HG03095 (cell line): Measurements from ENCODE around the gene CBFB.
"Not testable (repeated sequence)": the region's sequence is repeated elsewhere in the genome, so short reads cannot be mapped to it uniquely, and the experiment has no call there.

Experiments used
- ATAC-seq: cut with Tn5 transposase; IDR thresholded peaks from one replicate; pipeline ENCODE4 v1.9.1; 2021; ENCODE audit warnings: moderate library complexity; ENCODE audit not compliant: unreplicated experiment

CBFB gene

DNA sequence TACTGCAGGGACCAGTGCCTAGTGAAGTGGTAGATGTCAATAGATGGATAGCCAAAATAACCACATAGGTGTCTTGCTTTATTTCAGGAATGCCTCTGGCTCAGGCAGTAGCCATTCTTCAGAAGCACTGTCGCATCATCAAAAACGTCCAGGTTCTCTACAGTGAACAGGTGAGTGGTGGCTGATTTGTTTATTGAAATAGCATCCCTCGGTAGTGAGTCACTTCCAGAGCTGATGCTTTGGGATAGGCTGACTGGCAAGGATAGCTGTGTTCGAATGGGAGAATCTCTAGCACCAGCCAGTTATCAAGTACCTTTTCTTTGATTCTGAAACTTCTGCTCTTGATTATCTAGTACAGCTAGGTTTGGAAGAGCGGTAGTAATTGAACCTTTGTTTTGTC is 91.1 kb downstream of the CBFB start:
- no peak for ATAC-seq

GRCh38 chr16:67122799-67123198 is 93.8 kb downstream of the CBFB start:
- ATAC-seq = not testable (repeated sequence)

GRCh38 chr16:67128417-67128816 is 99.5 kb downstream of the CBFB start:
- no peak for ATAC-seq

GRCh38 chr16:67128887-67129286 is 99.9 kb downstream of the CBFB start:
- no peak for ATAC-seq

- no peak for ATAC-seq
These were observed 100.5 kb downstream of the CBFB start for GRCh38 chr16:67129422-67129821.

GRCh38 chr16:67137605-67138004 is 108.7 kb downstream of the CBFB start:
- ATAC-seq = no peak

DNA sequence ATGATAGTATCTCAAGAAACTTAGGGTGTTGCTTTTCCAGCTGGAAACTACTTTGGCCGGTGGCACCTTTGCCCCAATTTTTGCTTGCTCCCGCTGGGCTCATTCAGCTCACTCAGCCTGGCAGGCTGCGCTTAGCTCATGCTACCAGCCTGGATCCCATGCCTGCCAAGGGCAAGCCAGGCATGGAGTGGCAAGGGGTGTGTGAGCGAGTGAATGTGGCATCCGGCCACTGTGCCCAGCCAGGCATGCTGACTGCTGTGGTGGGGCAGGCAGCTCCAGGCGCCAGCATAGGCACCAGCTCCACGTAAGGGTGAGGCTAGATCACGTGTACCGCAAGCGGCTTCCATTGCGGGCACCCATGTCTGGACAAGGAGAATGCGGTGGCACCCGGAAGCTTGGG is 112.4 kb downstream of the CBFB start:
- no peak for ATAC-seq

DNA sequence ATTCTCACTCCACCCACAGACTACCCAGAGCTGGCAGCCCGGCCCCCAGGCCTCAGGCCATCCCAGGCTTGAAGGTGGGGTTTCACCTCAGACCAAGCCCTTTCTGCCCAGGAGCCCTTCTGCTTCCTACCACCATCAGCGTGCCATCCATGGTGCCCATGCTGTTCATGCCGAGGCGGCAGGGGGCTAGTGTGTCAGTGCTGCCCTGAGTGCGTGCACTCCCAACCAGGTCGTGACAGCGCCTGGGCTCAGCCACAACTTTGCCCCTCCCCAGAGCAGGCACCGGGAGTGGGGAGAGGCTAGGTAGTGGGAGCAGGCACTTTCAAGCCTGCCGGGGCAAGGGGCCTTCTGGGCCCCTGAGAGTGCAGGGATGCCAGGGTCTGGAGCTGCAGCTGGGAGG is 113.4 kb downstream of the CBFB start:
- no peak for ATAC-seq

DNA sequence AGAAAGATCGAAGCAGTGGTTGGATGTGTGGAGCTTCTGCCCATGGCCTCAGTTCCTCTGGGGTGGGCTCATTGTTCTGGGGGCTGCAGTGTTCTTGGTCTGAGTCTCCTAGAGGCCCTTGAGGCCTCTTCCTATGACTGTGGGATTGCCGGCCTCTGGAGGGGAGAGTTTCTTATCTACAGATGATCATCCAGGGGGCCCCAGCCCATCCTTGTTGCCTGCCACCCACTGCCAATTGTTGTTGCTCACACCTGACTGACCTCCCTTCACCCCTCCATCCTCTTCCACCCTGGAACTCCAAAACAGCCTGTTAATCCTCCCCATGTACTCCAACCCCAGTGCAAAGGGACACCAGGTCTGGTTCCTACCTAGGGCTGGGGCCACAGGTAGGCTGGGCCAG is 116.0 kb downstream of the CBFB start:
- no peak for ATAC-seq

- ATAC-seq = no peak
These were observed 116.8 kb downstream of the CBFB start for GRCh38 chr16:67145746-67146145.

DNA sequence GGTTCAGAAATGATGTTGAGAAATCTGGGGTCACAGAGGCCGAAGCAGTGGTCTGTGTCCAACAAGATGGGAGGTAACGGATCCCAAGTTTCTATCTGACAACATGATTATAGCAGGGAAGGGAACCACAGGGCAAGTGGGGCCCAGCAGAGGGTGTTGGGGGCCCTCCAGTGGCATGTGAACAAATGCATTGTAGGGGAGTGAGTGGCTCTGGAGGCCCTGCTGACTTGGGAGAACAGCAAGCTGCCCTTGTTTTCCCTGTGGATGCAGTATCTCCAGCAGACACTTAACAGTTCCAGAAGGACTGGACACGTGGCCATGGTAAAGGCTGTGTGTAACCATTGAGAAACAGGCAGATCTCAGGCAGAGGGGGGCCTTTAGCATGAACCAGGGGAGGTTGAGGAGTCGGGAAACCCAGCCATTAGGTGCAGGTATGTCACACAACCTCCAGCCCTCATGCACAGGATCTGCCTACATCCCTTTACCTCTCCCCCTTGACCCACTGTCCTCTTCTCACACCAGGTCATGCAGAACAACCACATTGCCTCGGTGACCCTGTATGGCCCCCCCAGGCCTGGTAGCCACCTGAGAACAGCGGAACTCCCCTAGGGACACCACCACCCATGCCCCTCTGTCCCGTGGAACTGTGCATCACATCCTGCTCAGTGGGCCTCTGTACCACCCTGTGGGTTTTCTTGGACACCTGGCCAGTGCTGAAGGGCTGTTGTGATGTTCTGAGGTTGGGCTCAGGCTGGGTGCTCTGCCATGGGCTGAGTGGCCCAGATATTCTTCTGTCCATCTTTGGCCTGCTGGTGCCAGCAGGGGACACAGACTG is 117.8 kb downstream of the CBFB start:
- no peak for ATAC-seq

- no peak for ATAC-seq
These were observed 118.6 kb downstream of the CBFB start for GRCh38 chr16:67147437-67148140.

GRCh38 chr16:67148221-67148620 is 119.3 kb downstream of the CBFB start:
- no peak for ATAC-seq

DNA sequence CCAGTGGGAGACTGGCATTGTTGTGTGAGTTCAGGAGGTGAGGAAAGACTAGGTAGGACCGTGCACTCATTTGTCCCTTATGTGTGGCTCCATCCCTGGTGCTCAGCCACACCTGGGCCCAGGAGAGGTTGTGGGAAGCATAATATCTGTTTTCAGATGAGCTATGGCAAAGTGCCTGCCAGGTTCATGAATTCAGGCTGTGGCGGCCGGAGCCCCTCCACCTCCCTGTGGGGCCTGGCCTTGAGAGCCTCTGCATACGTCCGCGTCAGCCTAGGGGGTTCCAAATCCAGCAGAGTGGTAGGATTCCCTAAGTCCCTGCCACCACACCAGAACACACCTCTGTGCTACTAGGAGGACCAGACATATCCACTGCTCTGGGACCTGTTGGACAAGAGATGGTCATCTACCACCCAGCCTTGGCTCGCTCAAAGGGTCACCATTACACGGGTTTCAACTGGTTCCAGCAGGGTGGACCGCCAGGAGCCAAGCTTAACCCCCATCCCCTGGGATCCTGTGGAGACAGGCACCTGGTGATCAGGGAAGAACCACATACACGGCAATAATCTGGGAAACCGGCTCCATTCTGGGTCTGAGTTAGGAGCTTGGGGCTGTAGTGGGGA is 119.8 kb downstream of the CBFB start:
- no peak for ATAC-seq

- ATAC-seq = no peak
These were observed 120.5 kb downstream of the CBFB start for GRCh38 chr16:67149276-67150046.

GRCh38 chr16:67150047-67150832 is 121.3 kb downstream of the CBFB start:
- no peak for ATAC-seq
